CD14-positive monocyte (primary cell): ENCODE data around the gene ICAM2. TPM values are rescaled to one million over a fixed set of nuclear protein-coding genes. Genes with fewer than 3 reads are reported as not detected.

ENCODE experiments used
- DNase-seq, 3 donors: peaks; one replicate each; pipeline ENCODE4 v3.0.0-alpha.2; 2011 to 2022
- H2AFZ ChIP-seq: 2 replicates; pipeline ENCODE4 v1.6.0; 2012; ENCODE audit warnings: mild to moderate bottlenecking, low read depth, low read length, inconsistent platforms; ENCODE audit not compliant: insufficient read depth, poor library complexity, severe bottlenecking
- H3K27ac ChIP-seq, 2 donors: 1 replicate in 1 of 2; 2 replicates in 1 of 2; pipeline ENCODE4 v1.5.1; 2012 to 2013; ENCODE audit warnings: low read length in 2 of 2, control low read depth in 1 of 2, inconsistent platforms in 1 of 2, low read depth in 1 of 2, mild to moderate bottlenecking in 1 of 2
- H3K27me3 ChIP-seq, 2 donors: one replicate each; pipeline versions ENCODE4 v1.6.0 to v1.6.1; 2011 to 2013; ENCODE audit warnings: low read length in 2 of 2; ENCODE audit not compliant: control insufficient read depth in 2 of 2, insufficient read depth in 2 of 2
- H3K36me3 ChIP-seq, 2 donors: replicated peaks in 1 of 2; 1 replicate in 1 of 2; 2 replicates in 1 of 2; pipeline versions ENCODE4 v1.5.1 to v1.6.1; 2012 to 2013; ENCODE audit warnings: low read length in 2 of 2, control low read depth in 1 of 2, inconsistent platforms in 1 of 2, mild to moderate bottlenecking in 1 of 2; ENCODE audit not compliant: insufficient read depth in 2 of 2, control insufficient read depth in 1 of 2
- H3K4me1 ChIP-seq, 2 donors: 1 replicate in 1 of 2; 2 replicates in 1 of 2; pipeline versions ENCODE4 v1.5.1 to v1.6.1; 2012 to 2013; ENCODE audit warnings: low read length in 2 of 2, control low read depth in 1 of 2, inconsistent platforms in 1 of 2, mild to moderate bottlenecking in 1 of 2, moderate library complexity in 1 of 2; ENCODE audit not compliant: insufficient read depth in 2 of 2, control insufficient read depth in 1 of 2
- H3K4me2 ChIP-seq: replicated peaks from 2 replicates; pipeline ENCODE3; 2012; ENCODE audit warnings: low read length, moderate library complexity, mild to moderate bottlenecking; ENCODE audit not compliant: poor library complexity, severe bottlenecking; ENCODE audit errors: extremely low read depth
- H3K4me3 ChIP-seq, 3 experiments: fragments of 200-600 bp in 1 of 3; sonication (generic) in 1 of 3; replicated peaks in 1 of 3; 1 replicate in 2 of 3; 2 replicates in 1 of 3; pipeline ENCODE4 v1.5.1; 2011 to 2013; ENCODE audit warnings: low read length in 3 of 3, mild to moderate bottlenecking in 3 of 3, control low read depth in 2 of 3, low read depth in 2 of 3, inconsistent platforms in 1 of 3, moderate library complexity in 1 of 3
- H3K79me2 ChIP-seq: 2 replicates; pipeline ENCODE4 v1.6.0; 2012; ENCODE audit warnings: mild to moderate bottlenecking, control low read depth, inconsistent platforms, low read length, moderate library complexity; ENCODE audit not compliant: insufficient read depth
- H3K9ac ChIP-seq: 2 replicates; pipeline ENCODE4 v1.6.0; 2017; ENCODE audit warnings: low read length, mild to moderate bottlenecking; ENCODE audit not compliant: insufficient read depth, poor library complexity, severe bottlenecking
- H3K9me3 ChIP-seq, 2 donors: replicated peaks in 1 of 2; 1 replicate in 1 of 2; 2 replicates in 1 of 2; pipeline versions ENCODE4 v1.5.1 to v1.6.1; 2012 to 2013; ENCODE audit warnings: low read length in 2 of 2, control low read depth in 1 of 2; ENCODE audit not compliant: control insufficient read depth in 1 of 2, insufficient read depth in 1 of 2
- H4K20me1 ChIP-seq: 2 replicates; pipeline ENCODE4 v1.6.0; 2012; ENCODE audit warnings: mild to moderate bottlenecking, low read length, control low read depth, moderate library complexity; ENCODE audit not compliant: insufficient read depth
- H3K27ac Mint-ChIP-seq, 7 donors: one replicate each; pipeline ENCODE4 v1.8.0; 2020; ENCODE audit warnings: mild to moderate bottlenecking in 7 of 7, mixed read lengths in 7 of 7, moderate library complexity in 6 of 7, inconsistent platforms in 2 of 7
- H3K27me3 Mint-ChIP-seq, 3 donors: one replicate each; pipeline ENCODE4 v1.8.0; 2021 to 2022; ENCODE audit warnings: low read depth in 3 of 3, mild to moderate bottlenecking in 3 of 3, mixed read lengths in 3 of 3, moderate library complexity in 3 of 3, inconsistent platforms in 1 of 3
- H3K36me3 Mint-ChIP-seq, 2 donors: one replicate each; pipeline ENCODE4 v1.8.0; 2020; ENCODE audit warnings: mixed read lengths in 2 of 2, inconsistent platforms in 1 of 2, mild to moderate bottlenecking in 1 of 2
- H3K4me1 Mint-ChIP-seq: one replicate; pipeline ENCODE4 v1.8.0; 2020; ENCODE audit warnings: mild to moderate bottlenecking, mixed read lengths
- H3K4me3 Mint-ChIP-seq, 2 donors: one replicate each; pipeline ENCODE4 v1.8.0; 2020; ENCODE audit warnings: mild to moderate bottlenecking in 2 of 2, mixed read lengths in 2 of 2, moderate library complexity in 1 of 2
- H3K9me3 Mint-ChIP-seq, 7 donors: one replicate each; pipeline ENCODE4 v1.8.0; 2020 to 2022; ENCODE audit warnings: mixed read lengths in 7 of 7, mild to moderate bottlenecking in 6 of 7, moderate library complexity in 6 of 7, inconsistent platforms in 2 of 7
- WGBS: methylation state at CpG from one replicate; pipeline ENCODE4 v1.1.5; 2013; ENCODE audit warnings: missing lambda C conversion rate; ENCODE audit not compliant: insufficient coverage; 5-methylcytosine and 5-hydroxymethylcytosine counted together
- intact Hi-C, 2 donors: fragments of 100-400 bp; cut with micrococcal nuclease; formaldehyde crosslinking; loops; one replicate each; pipeline versions ENCODE4 v1.15.0 to v1.15.1; 2023
- polyA plus RNA-seq, 3 donors: library from polyadenylated mRNA; depleted of rRNA in 1 of 3; unstranded in 2 of 3; stranded (reverse) in 1 of 3; fragments of 300-500 nt in 2 of 3; fragments of >200 nt in 1 of 3; fragmentation: Illumina TruSeq in 2 of 3; gene quantifications; 1 replicate in 2 of 3; 2 replicates in 1 of 3; pipeline ENCODE4 v1.2.3, GENCODE V29; 2012 to 2021
- TF ChIP-seq, protein P1 (sequence below): fragments of 200-600 bp; IDR thresholded peaks from one replicate; pipeline ENCODE4 v1.8.0; 2022; ENCODE audit warnings: antibody characterized with exemption, mild to moderate bottlenecking

Gene ICAM2
- polyA plus RNA-seq, 3 donors: 111 to 186 (median 174) TPM

DNA sequence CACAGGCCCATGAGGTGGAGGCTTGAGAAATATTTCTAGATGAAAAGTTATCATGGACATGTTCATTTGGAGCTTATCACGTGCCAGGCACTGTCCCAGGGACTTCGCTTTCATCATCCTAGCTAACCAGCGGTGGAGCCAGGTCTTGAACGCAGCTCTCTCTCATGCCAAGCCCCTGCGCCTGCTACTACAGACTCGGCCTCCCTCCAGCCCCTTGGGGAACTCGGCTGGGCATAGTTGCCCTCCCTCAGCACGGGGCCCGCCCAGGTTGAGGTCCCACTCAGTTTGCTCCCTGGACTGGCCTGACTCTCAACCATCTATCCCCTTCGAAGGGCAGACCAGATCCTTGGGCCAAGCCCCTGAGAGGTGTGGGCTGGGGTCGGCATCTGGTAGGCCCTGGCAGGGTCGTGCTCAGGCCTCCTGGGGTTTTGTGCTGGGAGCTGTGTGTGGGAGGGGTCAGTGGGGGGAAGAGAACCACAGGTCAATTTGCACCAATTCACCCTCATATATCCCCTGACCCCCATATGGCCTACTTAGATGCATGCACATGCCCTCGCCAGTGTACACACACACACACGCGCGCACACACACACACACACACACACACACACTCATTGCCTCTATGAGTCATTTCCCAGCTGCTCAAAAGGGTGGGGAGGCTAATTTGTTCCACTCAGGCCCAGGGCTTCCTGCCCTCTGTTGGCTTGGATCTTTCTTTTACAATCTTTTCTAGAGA is 35.6 kb downstream of the ICAM2 start:
- H3K27ac ChIP-seq: peak overlapping the region; percentile 0 to 44
- intact Hi-C loops: no loop called here
- H3K36me3 ChIP-seq: no peaks in the 10 kb centered on the region
- 33% methylated on average over 8 of the region's 16 CpGs for WGBS
- peaks cover 44% of the 10 kb centered on the region for H3K4me1 Mint-ChIP-seq
- peaks cover 0 to 3% of the 10 kb centered on the region in 2 donors for H3K36me3 Mint-ChIP-seq
- DNase-seq: peak; percentile 75 to 85 (median 78)
- TF ChIP-seq, protein P1, sequence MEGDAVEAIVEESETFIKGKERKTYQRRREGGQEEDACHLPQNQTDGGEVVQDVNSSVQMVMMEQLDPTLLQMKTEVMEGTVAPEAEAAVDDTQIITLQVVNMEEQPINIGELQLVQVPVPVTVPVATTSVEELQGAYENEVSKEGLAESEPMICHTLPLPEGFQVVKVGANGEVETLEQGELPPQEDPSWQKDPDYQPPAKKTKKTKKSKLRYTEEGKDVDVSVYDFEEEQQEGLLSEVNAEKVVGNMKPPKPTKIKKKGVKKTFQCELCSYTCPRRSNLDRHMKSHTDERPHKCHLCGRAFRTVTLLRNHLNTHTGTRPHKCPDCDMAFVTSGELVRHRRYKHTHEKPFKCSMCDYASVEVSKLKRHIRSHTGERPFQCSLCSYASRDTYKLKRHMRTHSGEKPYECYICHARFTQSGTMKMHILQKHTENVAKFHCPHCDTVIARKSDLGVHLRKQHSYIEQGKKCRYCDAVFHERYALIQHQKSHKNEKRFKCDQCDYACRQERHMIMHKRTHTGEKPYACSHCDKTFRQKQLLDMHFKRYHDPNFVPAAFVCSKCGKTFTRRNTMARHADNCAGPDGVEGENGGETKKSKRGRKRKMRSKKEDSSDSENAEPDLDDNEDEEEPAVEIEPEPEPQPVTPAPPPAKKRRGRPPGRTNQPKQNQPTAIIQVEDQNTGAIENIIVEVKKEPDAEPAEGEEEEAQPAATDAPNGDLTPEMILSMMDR: no peak
- peak overlapping the region; percentile 24 for H3K9ac ChIP-seq
- H4K20me1 ChIP-seq: no peaks in the 10 kb centered on the region
- peaks cover 0 to 5% (median 1%) of the 10 kb centered on the region in 3 donors for H3K27me3 Mint-ChIP-seq
- peak overlapping the region; percentile 9 to 51 for H3K4me3 Mint-ChIP-seq
- peaks cover 34 to 39% of the 10 kb centered on the region in 2 donors for H3K4me1 ChIP-seq
- no peak overlapping the region for H2AFZ ChIP-seq
- H3K9me3 ChIP-seq: peaks cover 0 to 10% of the 10 kb centered on the region in 2 donors
- H3K4me3 ChIP-seq: no peak overlapping the region
- H3K27ac Mint-ChIP-seq: peak overlapping the region; percentile 35 to 88 (median 63)
- no peak overlapping the region for H3K4me2 ChIP-seq
- no peaks in the 10 kb centered on the region for H3K79me2 ChIP-seq
- H3K9me3 Mint-ChIP-seq: peaks cover 1 to 11% (median 8%) of the 10 kb centered on the region in 7 donors
- H3K27me3 ChIP-seq: no peaks in the 10 kb centered on the region

DNA sequence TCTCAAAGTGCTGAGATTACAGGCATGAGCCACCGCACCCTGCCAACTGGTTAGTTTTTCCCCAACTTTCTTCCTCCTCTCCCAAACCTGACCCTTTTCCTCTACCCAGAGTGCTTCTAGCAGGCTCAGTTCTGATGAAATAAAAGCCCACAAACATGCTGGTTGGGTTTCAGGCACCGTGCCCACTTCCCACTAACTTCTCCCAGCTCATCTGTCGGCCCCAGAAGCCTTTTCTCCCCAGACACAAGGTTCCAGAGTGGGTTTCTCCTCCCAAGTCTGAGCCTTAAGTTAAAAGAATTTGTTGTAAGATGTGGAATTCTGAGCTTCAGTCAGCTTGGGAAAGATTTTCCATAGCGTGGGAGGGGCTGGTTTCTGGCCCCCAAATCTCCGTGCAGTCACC is 36.2 kb downstream of the ICAM2 start:
- Histone ChIP-seq H3K4me2 (no peak overlapping the region), H3K79me2 (no peaks in the 10 kb centered on the region), H3K9me3 (peaks cover 0 to 10% of the 10 kb centered on the region in 2 donors), H2AFZ (no peak overlapping the region), H3K27ac (peak overlapping the region; percentile 3 to 6), H3K27me3 (no peaks in the 10 kb centered on the region), H3K9ac (no peak overlapping the region), H3K4me3 (no peak overlapping the region), H4K20me1 (no peaks in the 10 kb centered on the region), H3K36me3 (no peaks in the 10 kb centered on the region), H3K4me1 (peaks cover 34 to 39% of the 10 kb centered on the region in 2 donors)
- Mint-ChIP-seq H3K27ac (peak overlapping the region in 5 of 7 donors; percentile 17 to 88 (median 57)), H3K36me3 (peaks cover 0 to 3% of the 10 kb centered on the region in 2 donors), H3K4me1 (peaks cover 44% of the 10 kb centered on the region), H3K9me3 (peaks cover 1 to 11% (median 8%) of the 10 kb centered on the region in 7 donors), H3K27me3 (peaks cover 0 to 5% (median 1%) of the 10 kb centered on the region in 3 donors), H3K4me3 (no peak overlapping the region)
- no peak for DNase-seq
- TF ChIP-seq, protein P1: no peak
- intact Hi-C loops: no loop called here
- 33% methylated on average over 4 of the region's 5 CpGs for WGBS
